Prostate gland (tissue), 2 donors: ENCODE measurements around the gene HIVEP3. TPM values are rescaled to one million over a fixed set of nuclear protein-coding genes. Genes with fewer than 3 reads are reported as not detected.

Experiments used
- DNase-seq: peaks from one replicate; pipeline ENCODE4 v3.0.0-alpha.2; 2019; ENCODE audit warnings: low spot score
- H3K27ac ChIP-seq, 2 donors: fragments of 200-600 bp; sonication (generic); 2 replicates each; pipeline ENCODE4 v1.5.1; 2017 to 2019
- H3K27me3 ChIP-seq: fragments of 200-600 bp; sonication (generic); replicated peaks from 2 replicates; pipeline ENCODE4 v1.5.1; 2019; ENCODE audit not compliant: insufficient read depth
- H3K36me3 ChIP-seq, 2 donors: fragments of 200-600 bp; sonication (generic); 1 replicate in 1 of 2; 2 replicates in 1 of 2; pipeline versions ENCODE4 v1.5.1 to v1.8.1; 2017 to 2019
- H3K4me1 ChIP-seq: fragments of 200-600 bp; sonication (generic); replicated peaks from 2 replicates; pipeline ENCODE4 v1.5.1; 2019
- H3K4me3 ChIP-seq, 2 donors: fragments of 200-600 bp; sonication (generic); 2 replicates each; pipeline ENCODE4 v1.5.1; 2017 to 2019
- H3K9me3 ChIP-seq: fragments of 200-600 bp; sonication (generic); 2 replicates; pipeline ENCODE4 v1.5.1; 2017
- CTCF ChIP-seq, 4 experiments: fragments of 200-600 bp in 2 of 4; fragments of 450-650 bp in 2 of 4; sonication (generic) in 2 of 4; IDR thresholded peaks; 1 replicate in 3 of 4; 2 replicates in 1 of 4; pipeline ENCODE4 v1.5.1; 2016 to 2019; ENCODE audit warnings: antibody characterized with exemption in 4 of 4, mild to moderate bottlenecking in 2 of 4, moderate library complexity in 2 of 4
- POLR2A ChIP-seq: fragments of 450-650 bp; IDR thresholded peaks from one replicate; pipeline ENCODE4 v1.6.1; 2016; ENCODE audit warnings: antibody characterized with exemption, mild to moderate bottlenecking
- POLR2AphosphoS5 ChIP-seq: sonication (generic); formaldehyde crosslinking; IDR thresholded peaks from one replicate; pipeline ENCODE4 v1.6.1; 2017; ENCODE audit warnings: antibody characterized with exemption
- WGBS: methylation state at CpG from one replicate; pipeline ENCODE4 v1.1.5; 2018; 5-methylcytosine and 5-hydroxymethylcytosine counted together
- intact Hi-C: fragments of 100-400 bp; cut with DNase I; formaldehyde crosslinking; loops from one replicate; pipeline ENCODE4 v1.14.2; 2022
- total RNA-seq, 2 donors: library from RNA; depleted of rRNA; stranded (reverse); fragments of >200 nt; gene quantifications; one replicate each; pipeline ENCODE4 v1.1.0, GENCODE V29; 2016

Gene HIVEP3
- total RNA-seq, 2 donors from 2014 or later: 9.3 to 11.2 TPM

GRCh38 chr1:41671116-41671755 lies 247.5 kb downstream of the HIVEP3 start:
- Histone ChIP-seq H3K36me3 (no peaks in the 10 kb centered on the region), H3K4me1 (no peaks in the 10 kb centered on the region), H3K27ac (no peak overlapping the region), H3K27me3 (no peaks in the 10 kb centered on the region), H3K4me3 (no peak overlapping the region), H3K9me3 (no peaks in the 10 kb centered on the region)
- WGBS: 97% methylated on average over 15 of the region's 15 CpGs
- no peak for DNase-seq
- TF ChIP-seq CTCF (IDR thresholded peaks at IDR 0.05) (no peak), POLR2AphosphoS5 (no peak), POLR2A (no peak)
- intact Hi-C loops: no loop called here

- no peak overlapping the region for H3K27ac ChIP-seq
- no peak overlapping the region for H3K4me3 ChIP-seq
- no peaks in the 10 kb centered on the region for H3K9me3 ChIP-seq
- no peak for TF ChIP-seq CTCF (IDR thresholded peaks at IDR 0.05)
- TF ChIP-seq POLR2A: no peak
- no peak for TF ChIP-seq POLR2AphosphoS5
- no peaks in the 10 kb centered on the region for H3K36me3 ChIP-seq
- no peaks in the 10 kb centered on the region for H3K4me1 ChIP-seq
- 92% methylated on average over 4 of the region's 4 CpGs for WGBS
- DNase-seq: no peak
- H3K27me3 ChIP-seq: no peaks in the 10 kb centered on the region
- intact Hi-C loops: no loop called here
Measured at GRCh38 chr1:41670217-41670957, 248.3 kb downstream of the HIVEP3 start.

- no peak overlapping the region for H3K27ac ChIP-seq
Measured at GRCh38 chr1:41668967-41669366, 249.8 kb downstream of the HIVEP3 start.

GRCh38 chr1:41668054-41668660 lies 250.6 kb downstream of the HIVEP3 start:
- Histone ChIP-seq H3K4me1 (no peaks in the 10 kb centered on the region), H3K27ac (no peak overlapping the region), H3K9me3 (no peaks in the 10 kb centered on the region), H3K4me3 (no peak overlapping the region), H3K36me3 (no peaks in the 10 kb centered on the region), H3K27me3 (no peaks in the 10 kb centered on the region)
- intact Hi-C loops: no loop called here
- 94% methylated on average over 7 of the region's 7 CpGs for WGBS
- no peak for DNase-seq
- TF ChIP-seq POLR2AphosphoS5: no peak
- no peak for TF ChIP-seq POLR2A
- no peak for TF ChIP-seq CTCF (IDR thresholded peaks at IDR 0.05)

More at GRCh38 chr1:41668967-41669366, 249.8 kb downstream of the HIVEP3 start:
- intact Hi-C loops: no loop called here
- H3K4me3 ChIP-seq: no peak overlapping the region
- no peaks in the 10 kb centered on the region for H3K36me3 ChIP-seq
- no peaks in the 10 kb centered on the region for H3K4me1 ChIP-seq
- no peaks in the 10 kb centered on the region for H3K27me3 ChIP-seq
- DNase-seq: no peak
- TF ChIP-seq POLR2AphosphoS5: no peak
- TF ChIP-seq CTCF (IDR thresholded peaks at IDR 0.05): no peak
- TF ChIP-seq POLR2A: no peak
- 95% methylated on average over 3 of the region's 3 CpGs for WGBS
- no peaks in the 10 kb centered on the region for H3K9me3 ChIP-seq
